Measurements from ENCODE around the gene NXF3. TPM values are rescaled to one million over a fixed set of nuclear protein-coding genes. Genes with fewer than 3 reads are reported as not detected.
"Not testable (repeated sequence)": the region's sequence is repeated elsewhere in the genome, so short reads cannot be mapped to it uniquely, and the experiment has no call there.

Gene NXF3, protein sequence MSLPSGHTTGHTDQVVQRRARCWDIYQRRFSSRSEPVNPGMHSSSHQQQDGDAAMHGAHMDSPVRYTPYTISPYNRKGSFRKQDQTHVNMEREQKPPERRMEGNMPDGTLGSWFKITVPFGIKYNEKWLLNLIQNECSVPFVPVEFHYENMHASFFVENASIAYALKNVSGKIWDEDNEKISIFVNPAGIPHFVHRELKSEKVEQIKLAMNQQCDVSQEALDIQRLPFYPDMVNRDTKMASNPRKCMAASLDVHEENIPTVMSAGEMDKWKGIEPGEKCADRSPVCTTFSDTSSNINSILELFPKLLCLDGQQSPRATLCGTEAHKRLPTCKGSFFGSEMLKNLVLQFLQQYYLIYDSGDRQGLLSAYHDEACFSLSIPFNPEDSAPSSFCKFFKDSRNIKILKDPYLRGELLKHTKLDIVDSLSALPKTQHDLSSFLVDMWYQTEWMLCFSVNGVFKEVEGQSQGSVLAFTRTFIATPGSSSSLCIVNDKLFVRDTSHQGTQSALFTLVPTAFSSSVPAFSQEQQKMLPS
- not detected for total RNA-seq

DNA sequence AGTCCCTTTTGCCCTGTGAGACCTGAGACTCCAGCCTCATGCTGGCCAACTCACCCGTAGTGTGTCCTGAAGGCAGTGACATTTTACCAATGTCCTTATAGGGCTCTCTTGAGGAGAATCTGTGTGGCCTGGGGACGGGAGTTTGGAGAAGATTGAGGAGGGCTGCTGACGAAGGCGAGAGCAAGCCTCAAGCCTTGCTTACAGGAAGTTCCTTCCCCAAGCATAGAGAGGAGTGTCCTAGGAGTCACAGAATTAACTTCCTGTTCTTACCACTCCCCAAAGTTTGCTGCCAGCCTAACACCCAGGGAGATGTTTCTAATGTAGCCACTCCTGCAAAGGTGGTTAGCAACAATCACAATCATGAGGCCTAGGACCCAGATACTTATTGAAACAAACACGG is at the start of gene NXF3:
NXF3 (minus strand) TSS at position 202 of the 400 bp plus-strand sequence; CDS start at position 82, 120 bp downstream.
- DNase-seq = no peak

DNA sequence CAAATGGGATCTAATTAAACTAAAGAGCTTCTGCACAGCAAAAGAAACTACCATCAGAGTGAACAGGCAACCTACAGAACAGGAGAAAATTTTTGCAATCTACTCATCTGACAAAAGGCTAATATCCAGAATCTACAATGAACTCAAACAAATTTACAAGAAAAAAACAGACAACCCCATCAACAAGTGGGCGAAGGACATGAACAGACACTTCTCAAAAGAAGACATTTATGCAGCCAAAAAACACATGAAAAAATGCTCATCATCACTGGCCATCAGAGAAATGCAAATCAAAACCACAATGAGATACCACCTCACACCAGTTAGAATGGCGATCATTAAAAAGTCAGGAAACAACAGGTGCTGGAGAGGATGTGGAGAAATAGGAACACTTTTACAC is 43.6 kb upstream of the NXF3 start:
- not testable (repeated sequence) for DNase-seq

DNA sequence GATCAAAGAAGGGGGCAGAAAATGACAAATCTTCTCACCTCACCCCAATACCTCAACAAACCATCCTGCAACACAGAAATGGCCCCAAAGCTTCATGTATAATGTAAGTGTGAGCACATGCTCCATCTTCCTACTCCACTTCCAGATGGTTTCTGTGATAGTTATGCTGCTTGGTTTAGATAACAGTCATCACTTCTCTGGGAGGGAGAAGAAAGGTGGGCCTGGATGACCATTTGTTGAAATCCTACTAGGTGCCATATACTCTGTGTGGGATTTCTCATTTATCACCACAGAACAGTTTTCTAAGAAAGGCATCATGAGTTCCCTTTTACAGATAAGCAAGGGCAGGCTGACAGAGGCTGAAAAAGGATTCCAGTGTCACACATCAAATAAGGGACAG is 31.3 kb upstream of the NXF3 start:
- DNase-seq = no peak

DNA sequence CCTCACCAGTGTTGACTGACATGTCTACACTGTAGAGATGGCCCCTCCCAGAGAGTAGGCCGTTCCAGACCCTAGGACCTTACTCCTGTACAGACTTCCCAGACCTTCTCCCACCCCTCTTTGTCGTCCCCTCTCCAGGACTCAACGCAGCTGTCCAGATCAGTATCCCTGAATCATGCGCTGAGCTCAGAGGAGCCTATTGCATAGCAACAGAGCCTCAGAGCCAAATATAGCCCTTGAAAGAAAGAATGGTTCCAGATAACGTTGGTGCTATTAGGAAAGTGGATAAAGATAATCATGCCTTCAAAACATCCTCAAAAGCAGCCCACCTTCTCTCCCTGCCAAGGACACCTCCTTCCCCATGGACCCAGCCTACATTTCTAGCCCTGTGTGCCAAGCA is 27.8 kb upstream of the NXF3 start:
- no peak for DNase-seq

DNA sequence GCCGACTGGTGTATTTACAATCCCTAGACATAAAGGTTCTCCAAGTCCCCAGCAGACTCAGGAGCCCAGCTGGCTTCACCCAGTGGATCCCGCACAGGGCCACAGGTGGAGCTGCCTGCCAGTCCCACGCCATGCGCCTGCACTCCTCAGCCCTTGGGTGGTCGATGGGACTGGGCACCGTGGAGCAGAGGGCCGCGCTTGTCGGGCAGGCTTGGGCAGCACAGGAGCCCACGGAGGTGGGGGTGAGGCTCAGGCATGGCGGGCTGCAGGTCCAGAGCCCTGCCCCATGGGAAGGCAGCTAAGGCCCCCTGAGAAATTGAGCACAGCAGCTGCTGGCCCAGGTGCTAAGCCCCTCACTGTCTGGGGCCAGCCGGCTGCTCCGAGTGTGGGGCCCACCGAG is 24.0 kb upstream of the NXF3 start:
- not testable (repeated sequence) for DNase-seq

DNA sequence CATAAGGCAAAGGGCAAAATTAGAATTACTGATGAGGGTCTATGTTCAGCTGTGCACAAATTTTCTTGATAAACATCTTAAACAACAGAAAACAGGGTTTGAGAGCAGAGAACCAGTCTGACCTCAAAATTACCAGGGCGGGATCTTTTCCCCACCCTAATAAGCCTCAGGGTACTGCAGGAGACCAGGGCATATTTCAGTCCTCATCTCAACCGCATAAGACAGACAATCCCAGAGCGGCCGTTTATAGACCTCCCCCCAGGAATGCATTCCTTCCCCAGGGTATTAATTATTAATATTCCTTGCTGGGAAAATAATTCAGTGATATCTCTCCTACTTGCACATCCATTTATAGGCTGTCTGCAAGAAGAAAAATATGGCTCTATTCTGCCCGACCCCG is 16.6 kb upstream of the NXF3 start:
- not testable (repeated sequence) for DNase-seq

DNA sequence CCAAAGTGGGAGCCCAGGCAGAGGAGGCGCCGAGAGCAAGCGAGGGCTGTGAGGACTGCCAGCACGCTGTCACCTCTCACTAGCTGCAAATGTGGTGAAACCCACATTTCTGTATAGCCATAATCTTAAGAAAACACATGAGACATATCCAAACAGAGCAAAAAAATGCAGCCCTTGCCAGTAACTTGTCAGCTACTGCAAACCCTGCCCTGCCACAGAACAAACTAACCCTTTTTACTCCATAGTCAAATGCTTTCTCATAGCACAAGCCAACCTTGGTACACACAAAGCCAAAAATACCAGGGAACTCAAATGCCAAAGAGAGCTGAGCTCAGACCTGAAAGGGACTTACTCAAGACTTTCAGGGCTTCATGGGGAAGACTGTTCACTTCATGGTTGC is 14.9 kb upstream of the NXF3 start:
- no peak for DNase-seq

DNA sequence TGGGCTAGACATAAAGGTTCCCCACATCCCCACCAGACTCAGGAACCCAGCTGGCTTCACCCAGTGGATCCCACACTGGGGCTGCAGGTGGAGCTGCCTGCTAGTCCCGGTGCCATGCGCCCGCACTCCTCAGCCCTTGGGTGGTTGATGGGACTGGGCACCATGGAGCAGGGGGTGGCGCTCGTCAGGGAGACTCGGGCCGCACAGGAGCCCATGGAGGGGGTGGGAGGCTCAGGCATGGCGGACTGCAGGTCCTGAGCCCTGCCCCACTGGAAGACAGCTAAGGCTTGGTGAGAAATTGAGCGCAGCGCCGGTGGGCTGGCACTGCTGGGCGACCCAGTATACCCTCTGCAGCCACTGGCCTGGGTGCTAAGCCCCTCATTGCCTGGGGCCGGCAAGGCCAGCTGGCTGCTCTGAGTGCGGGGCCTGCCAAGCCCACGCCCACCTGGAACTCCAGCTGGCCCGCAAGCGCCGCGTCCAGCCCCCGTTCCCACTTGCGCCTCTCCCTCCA is 14.3 kb upstream of the NXF3 start:
- DNase-seq = not testable (repeated sequence)

DNA sequence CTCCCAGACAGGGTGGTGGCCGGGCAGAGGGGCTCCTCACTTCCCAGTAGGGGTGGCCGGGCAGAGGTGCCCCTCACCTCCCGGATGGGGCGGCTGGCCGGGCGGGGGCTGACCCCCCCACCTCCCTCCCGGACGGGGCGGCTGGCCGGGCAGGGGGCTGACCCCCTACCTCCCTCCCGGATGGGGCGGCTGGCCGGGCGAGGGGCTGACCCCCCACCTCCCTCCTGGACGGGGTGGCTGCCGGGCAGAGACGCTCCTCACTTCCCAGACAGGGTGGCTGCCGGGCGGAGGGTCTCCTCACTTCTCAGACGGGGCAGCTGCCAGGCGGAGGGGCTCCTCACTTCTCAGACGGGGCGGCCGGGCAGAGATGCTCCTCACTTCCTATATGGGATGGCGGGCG is 11.4 kb upstream of the NXF3 start:
- DNase-seq = not testable (repeated sequence)

DNA sequence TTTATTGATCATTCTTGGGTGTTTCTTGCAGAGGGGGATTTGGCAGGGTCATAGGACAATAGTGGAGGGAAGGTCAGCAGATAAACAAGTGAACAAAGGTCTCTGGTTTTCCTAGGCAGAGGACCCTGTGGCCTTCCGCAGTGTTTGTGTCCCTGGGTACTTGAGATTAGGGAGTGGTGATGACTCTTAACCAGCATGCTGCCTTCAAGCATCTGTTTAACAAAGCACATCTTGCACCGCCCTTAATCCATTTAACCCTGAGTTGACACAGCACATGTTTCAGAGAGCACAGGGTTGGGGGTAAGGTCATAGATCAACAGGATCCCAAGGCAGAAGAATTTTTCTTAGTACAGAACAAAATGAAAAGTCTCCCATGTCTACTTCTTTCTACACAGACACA is 10.9 kb upstream of the NXF3 start:
- DNase-seq = not testable (repeated sequence)

DNA sequence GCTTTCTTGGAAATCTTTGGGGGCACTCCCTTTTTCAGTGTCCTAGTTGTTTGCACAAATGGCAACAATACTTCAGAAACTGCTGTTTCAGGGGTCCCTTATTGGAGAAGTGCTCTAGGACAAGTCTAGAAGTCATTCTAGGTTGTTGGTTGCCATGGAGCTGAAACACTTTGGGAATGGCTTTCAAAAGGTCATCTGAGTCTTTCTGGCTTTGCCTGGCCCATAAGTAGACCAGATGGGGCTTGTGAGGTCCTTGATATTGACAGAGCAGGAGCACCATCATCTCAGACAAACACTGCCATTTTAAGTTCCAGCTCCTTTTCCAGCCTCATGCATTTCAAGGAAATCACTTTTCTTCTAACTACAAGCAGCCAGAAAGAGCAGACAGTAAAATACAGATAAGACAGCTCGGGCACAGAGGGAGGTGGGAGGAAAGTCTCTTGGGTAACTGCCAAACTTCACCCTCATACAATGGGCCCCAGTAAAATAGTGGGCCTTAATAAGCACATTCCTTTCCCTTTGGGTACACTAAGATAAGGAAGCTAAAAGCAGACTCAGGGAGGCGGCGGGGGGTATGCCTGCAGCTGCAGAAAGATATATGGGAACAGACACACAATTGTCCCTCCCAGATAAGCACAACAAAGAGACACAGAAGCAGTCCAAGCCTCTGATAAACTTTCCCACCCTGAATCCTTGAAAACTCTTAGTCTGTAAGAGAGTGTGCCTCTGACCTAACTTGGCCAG is 8.5 kb upstream of the NXF3 start:
- no peak for DNase-seq

DNA sequence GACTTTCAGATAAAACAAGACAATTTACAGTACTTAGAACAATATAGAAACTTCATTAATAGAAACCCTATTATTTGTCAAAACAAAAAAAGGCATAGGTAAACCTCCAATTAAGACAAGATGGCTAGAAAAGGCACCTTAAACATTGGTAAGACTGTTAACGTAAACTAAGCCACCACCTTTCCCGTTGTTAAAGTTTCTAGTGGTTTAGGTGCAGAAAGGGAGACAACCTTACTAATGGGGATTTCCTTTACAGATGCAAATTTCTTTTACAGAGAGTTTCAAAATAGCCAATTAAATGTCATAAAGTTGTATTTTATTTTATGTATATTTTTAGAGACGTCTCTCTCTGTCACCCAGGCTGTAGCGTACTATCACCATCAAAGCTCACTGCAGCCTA is 7.5 kb upstream of the NXF3 start:
- no peak for DNase-seq

DNA sequence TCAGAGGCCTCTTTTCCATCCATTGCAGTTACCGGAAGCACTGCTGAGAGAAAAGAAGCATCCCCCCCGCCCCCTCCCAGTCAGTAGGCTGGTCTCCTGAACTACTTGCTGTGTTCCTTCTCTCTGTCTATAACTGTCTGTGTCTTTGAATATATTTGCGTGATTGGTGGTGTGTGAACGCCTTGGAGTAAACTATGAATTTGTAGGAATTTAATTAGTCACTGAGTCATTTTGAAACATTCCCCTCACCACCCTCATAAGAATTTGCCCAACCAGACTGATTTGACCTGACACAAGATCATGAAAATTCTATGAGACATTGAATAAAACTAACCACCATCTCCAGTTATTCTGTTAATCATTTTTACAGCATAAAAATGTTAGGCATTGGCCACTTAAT is 6.7 kb upstream of the NXF3 start:
- no peak for DNase-seq

DNA sequence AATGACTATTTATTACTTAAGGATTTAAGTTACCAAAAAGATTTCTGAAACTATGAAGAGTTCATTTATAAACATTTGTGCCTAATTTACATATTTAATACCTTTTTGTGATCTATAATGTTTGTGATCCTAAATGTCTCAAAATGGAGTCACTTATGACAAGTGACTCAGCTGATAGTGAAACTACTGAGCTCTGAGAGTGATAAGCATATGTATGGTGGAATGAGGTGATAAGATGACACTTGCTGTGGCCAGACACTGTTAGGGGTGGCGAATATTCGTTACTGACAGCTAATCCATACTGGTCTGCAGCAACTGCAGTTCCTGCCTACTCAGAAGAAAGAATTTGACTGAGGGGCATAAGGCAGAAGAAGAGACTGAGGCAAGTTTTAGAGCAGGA is 5.5 kb upstream of the NXF3 start:
- no peak for DNase-seq

DNA sequence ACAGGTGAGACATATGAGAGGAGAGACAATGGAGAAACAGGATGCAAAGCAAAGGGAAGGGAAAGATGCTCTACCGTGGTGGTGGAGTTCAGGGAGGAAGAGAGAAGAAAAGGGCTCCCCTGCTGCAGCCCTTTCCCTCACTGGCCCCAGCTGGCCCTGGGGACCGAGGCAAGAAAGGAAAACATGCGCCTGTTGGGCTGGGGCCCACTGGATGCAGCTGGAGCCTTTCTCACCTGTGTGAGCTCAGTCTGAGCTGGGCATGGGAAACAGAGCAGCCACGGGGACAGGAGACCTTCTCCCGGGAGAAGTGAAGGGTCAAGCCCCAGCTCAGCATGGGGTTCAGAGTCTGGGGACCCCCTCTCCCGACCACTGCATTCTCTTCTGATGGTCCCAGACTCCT is 11.9 kb downstream of the NXF3 start:
- DNase-seq = no peak

DNA sequence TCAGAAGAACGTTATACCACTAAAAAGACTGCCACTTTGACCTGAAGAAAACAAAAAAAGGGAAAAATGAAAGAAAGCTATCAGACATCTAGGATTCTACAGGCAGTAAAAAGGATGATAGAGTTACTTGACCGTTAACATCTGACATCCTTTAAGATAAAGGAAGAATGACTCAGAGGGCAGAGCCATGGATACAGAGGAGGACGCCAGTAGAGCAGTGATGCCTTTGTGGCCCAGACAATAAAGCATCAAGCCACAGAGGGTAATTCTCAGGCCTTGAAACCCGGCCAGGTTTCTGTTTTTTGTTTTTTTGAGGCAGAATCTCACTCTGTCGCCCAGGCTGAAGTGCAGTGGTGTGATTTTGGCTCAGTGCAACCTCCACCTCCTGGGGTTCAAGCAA is 19.5 kb downstream of the NXF3 start:
- DNase-seq = no peak

DNA sequence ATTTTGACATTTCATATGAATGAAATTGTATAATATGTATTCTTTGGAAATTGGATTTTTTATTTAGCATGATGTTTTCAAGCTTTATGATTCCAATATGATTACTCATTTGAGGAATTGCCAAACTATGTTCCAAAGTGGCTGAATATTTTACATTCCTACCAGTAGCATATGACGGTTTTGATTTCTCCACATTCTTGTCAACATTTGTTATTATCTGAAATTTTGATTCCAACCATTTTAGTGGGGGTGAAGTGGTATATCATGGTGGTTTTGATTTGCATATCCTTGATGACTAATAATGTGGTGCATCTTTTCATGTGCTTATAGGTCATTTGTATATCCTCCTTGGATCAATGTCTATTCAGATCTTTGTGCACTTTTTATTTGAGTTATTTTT is 26.3 kb downstream of the NXF3 start:
- no peak for DNase-seq

DNA sequence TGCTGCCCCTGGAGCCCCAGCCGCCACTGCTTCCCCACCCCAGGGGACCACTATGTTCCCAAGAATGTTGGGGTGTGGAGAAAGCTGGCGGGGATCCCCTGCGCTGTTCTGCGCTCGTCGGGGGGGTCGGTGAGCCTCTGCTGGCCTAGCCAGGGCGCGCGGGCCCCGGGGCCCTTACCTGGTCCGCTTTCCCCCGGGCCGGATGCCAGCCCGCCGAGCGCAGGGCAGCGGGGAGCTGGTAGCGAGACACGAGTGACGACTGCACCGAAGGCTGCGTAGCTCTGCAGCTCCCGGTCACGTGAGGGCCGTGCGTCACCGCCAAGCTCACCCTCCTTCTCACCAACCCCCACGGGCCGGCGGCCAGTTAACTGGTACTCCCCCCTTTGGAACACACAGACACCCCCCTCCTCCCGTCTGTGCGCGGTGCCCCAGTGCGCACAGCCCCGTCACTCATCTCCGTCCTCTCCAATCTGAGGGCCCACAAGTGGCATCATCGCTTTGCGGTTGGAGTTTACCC is 29.0 kb downstream of the NXF3 start, which contains the start of gene BEX1:
BEX1 (minus strand) TSS at position 254 of the 517 bp plus-strand sequence. CDS start 897 bp downstream, outside the sequence.
- DNase-seq = no peak

DNA sequence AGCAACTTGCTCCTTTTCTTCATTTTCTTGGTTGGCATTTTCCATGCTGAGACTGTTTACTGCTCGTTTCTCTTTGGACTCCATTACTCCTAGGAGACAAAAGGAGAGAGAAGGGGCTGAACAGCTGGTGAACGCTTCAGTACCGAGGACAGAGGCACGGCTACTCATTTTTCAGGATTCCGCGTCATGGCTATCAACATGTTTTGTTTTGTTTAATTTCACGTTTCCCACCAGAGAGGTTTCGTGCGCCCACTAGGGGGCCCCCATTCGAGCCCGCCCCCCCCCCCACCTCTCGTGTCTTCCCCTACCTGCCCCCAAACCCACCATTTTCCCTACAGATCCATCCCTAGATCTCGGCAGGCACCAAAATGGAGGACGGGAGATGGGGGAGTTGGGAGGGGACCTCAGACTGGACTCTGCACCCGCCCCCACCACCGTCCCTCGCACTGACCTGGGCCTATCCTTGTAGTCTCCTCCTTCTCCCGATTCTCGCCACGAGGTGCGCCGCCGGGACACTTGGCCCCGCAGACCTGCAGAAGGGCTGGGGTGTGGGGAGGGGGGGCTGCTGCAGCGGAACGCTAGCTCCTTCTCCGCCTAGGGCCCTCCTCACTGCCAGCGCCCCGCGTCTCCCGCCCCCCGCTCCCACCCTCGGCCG is 29.6 kb downstream of the NXF3 start:
- DNase-seq = no peak

DNA sequence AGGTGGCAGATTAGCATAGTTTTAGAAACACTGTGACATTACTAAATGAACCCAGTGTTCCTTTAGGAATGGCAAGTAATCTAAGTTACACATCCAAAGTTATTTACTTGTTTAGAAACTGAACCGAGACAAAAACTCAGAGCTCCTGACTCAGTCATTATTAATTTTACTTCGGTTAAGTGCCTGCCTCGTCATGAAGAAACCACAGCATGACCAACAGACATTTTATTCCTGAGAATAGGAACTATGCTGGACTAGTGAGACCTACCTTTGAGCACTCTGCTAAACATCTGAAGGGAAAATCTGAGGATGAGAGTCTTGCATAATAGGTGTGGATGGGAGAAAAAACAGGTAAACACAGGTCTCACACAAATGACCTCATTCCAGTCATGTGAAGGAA is 31.5 kb downstream of the NXF3 start:
- no peak for DNase-seq

DNA sequence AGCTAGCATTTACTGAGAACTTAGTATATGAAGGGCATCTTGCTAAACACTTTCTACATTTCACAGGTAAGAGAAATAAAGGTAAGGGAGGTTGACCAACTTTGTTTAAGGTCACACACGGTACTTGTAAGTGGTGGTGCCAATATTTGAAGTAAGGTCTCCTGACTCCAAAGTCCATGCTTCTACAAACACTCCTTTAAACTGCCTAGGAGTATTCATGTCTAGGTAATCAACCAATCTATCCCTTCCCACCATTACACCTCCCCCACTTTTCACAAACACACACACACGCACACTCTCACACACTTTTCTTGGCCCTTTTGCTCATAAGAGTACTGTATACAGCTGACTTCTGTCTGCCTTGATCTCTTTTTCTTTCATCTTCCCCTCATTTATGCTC is 36.0 kb downstream of the NXF3 start:
- DNase-seq = no peak

DNA sequence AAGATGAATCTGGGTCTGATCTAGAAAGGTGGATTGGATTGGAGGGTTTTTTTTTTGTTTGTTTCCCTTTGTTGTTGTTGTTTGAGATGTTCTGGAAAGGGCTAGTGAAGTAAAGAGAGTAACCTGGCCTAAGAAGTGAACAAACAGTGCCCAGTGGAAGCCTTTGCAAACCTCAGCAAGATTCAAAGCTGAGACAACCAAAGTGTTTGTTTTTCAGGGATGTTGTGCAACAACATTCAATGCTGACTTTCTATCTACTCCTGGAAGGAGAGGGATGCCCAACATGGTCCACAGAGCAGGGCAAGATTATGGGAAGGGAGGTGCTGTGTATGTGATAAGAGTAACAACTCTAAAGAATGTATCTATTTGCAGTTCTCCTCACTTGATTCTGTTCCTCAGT is 40.3 kb downstream of the NXF3 start:
- no peak for DNase-seq
